Measurements from ENCODE around the gene BAG3.
A peak's percentile ranks its signal among the peaks of the same experiment; 100 is the strongest.
"Not testable (repeated sequence)": the region's sequence is repeated elsewhere in the genome, so short reads cannot be mapped to it uniquely, and the experiment has no call there.

Gene BAG3

DNA sequence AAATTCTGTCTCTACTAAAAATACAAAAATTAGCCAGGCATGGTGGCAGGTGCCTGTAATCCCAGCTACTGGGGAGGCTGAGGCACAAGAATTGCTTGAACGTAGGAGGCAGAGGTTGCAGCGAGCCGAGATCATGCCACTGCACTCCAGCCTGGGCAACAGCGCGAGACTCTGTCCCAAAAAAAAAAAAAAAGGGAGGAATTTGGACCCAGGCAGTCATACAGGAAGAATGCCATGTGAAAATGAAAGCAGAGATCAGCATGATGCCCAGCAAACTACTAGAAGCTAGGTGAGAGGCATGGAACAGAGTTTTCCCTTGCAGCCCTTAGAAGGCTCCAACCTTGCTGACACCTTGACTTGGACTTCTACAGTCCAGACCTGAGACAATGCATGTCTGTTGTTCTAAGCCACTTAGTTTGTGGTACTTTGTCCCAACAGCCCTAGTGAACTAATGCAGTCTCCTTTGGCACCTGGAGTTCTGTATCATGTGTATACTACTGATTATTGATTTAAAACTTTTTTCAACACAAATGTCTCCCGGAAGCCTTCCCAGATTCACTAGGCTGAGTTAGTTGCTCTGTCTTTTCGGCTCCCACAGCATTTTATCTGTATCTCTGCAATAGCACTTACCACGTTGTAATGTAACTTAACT, 10.2 kb upstream of the BAG3 start:
- DNase-seq, result no peak

DNA sequence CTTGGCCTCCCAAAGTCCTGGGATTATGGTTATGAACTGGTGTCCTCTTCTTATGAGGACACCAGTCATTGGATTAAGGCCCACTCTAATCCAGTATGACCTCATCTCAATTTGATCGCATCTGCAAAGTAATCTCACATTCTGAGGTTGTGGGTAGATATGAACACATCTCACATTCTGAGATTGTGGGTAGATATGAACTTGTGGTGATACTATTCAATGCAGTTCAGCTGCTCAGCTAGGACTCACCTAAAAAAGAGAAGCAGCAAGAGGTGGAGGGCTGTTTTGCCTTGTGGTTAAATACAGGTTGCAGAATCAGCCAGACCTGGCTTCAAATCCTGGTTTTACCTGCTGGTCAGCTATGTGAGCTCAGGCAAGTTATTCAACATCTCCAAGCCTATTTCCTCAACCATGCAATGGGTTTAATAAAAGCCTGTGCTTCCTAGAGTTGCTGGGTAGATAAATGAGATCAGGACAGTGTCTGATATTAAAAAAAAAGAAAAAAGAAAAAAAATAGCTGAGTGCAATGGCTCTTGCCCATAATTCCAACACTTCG, 8.5 kb upstream of the BAG3 start:
- no peak for DNase-seq

DNA sequence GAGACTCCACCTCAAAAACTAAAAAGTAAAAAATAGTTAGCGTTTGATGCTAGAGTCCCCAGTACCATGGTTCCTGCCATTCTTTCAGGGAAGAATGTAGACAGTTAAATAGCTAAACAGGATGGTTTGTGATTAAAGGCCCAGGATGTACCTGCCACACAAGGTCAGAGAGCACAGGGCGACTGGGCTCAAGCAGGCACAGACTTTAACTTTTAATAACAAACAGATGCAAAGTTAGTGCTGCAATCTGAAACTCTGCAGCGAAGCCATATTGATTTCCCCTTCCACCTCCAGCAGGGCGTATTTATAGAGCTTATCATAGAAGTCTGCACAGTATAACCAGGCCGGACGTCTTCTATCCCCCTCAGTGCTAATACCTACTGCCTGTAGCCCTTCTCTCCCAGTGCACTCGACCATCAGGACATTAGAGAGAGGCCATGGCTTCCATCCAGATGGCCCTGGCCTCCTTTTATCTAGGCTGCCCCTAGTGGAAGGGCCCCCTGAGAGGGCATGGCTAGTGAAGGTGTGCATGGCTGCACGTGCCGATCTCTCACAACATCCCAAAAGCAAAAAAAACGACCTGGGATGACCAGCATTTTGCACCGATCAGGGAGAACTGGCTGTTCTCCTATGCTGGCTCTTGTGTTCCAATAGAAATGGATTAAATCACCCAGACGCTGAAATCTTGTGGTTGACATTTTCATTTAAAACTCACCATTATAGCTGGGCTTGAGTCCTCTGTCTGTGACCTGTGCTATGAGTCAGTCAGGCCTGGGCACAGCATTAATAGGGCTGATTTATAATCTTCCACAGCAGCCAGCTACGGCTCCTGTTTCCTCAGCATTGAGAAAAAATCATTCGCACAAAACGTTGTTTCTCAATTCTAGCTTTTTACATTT, 7.6 kb upstream of the BAG3 start:
- DNase-seq, result no peak

DNA sequence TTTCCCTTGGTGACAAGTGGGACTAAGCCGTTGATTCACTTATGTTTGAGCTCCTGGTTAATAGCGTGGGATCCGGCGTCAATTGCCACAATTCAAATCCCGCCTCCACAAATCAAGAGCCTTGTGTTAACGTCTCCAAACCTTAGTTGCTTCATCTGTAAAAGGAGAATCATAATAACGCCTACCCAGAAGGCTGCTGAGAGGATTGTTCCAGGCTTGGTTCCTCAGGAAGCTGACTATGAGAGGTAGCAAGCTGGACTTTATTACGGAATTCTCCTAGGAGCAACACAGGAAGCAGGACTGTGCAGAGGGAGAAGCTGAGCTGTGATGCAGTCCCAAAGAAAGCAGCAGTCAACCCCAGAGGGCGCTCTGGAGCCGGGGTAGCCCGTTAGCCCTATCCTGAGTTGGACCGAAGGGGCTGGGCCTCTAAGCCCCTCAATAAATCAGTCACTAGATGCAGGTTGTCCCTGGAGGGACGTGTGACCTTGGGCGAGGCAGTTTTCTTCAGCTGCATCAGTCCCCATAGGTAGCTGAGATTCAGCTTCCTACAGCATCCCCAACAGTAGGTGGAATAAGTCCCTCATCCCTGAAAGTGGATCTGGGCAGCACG, 6.9 kb upstream of the BAG3 start:
- DNase-seq, result no peak

DNA sequence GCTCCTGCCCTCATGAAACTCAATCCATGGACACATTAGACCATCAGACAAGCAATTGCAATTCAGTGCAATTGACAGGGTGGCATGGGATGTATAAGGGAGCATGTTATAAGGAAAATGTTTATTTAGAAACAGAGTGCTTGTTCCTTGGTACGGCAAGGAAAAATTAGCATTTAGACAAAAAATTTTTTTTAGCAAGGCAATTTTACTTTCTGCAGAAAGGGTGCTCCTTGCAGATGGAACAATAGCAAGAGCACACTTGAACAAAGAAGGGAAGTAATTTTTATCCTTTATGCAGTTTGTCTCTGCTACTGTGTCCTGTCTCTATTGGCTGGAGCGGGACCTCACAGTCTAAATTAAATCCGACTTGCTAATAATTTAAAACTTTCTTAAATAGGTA, 6.2 kb upstream of the BAG3 start:
- DNase-seq, result no peak

DNA sequence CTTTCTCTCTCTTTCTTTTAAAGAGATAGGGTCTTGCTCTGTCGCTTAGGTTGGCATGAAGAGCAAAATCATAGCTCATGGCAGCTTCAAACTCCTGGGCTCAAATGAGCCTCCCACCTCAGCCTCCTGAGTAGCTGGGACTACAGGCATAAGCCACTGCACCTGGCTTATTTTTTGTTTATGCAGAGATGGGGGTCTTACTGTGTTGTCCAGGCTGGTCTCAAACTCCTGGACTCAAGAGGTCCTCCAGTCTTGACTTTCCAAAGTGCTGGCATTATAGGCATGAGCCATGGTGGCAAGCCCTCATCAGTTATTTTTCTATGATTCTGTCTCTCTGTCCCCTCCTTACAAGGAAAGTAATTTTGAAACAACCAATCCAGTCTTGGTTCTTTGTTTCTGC, 1.1 kb upstream of the BAG3 start:
- no peak for DNase-seq

DNA sequence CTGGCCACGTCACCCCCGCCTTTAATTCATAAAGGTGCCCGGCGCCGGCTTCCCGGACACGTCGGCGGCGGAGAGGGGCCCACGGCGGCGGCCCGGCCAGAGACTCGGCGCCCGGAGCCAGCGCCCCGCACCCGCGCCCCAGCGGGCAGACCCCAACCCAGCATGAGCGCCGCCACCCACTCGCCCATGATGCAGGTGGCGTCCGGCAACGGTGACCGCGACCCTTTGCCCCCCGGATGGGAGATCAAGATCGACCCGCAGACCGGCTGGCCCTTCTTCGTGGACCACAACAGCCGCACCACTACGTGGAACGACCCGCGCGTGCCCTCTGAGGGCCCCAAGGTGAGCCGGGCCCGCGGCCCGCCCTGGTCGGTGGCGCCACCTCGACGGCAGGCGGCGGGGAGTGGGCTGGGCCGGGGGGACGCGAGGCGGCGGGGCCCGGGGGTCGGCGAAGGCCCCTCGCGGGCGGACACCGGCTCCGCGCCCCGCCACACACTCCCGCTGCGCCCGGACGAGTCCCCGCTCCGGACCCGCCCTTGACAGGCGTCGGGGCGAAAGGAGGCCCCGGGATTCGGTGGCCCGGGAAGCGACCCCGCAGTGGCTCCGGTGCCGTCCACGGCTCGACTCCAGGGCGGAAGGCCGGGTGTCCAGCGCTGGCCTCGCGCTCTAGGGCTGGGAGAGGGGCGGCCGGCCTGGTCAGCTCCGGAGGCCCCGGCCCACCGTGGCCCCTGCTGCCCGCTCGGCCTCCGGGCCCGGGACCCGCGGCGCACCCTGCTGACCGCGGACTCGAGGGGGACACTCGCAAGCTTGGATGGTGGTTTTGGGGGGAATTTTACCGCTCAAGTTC, 557 bp downstream of the BAG3 start:
- DNase-seq, result no peak

DNA sequence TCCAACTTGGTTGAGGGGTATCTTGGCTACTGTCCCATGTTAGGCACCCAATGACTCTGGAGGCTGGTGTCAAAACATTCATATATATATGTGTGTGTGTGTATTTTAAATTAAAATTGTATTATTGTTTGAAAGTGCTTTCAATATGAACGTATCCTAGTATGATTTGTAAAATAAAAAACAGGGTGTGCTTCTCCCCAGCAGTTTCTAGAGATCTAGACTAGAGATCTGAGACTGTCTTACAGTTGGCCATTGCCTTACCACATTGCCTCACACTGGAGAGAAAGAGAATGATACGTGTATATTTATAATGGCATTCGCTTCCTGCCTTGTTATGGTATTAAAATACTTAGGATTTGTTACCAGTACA, 1.2 kb downstream of the BAG3 start:
- DNase-seq, result no peak

DNA sequence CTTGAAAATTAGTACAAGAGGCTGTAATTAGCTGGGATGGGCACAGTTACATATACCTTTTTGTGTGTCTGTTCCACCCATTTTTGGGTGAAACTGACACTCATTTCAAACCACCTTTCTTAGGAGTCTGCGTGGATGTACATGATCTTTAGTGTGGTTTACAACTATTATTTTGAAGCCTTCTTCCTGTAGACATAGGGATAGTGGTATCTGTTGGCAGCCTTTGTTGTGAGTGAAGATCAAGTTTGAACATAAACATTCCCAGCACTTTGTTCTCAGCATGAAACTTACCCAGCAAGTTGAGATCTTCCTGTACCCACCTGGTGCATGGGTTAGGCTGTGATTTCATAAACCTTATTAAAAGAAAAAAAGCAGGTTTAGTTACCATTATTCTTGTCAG, 2.0 kb downstream of the BAG3 start:
- DNase-seq, result no peak

DNA sequence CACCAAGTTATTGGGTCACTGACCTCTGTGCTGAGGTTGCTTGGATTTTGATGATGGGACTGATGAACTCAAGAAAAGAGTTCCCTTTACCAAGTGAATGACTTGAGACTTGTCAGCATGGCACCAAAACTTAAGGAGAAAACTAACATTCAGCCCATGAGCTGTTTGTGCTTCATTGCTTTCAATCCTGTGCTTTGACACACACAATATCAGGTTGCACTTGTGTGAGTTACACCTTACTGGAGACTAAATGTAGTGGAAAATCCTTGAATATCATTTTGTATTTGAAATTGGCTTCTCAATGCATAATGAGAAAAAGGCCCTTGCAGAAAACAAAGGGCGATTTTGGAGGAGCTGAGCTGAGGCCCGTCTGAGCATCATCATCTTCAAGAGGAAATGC, 2.7 kb downstream of the BAG3 start:
- DNase-seq, result no peak

DNA sequence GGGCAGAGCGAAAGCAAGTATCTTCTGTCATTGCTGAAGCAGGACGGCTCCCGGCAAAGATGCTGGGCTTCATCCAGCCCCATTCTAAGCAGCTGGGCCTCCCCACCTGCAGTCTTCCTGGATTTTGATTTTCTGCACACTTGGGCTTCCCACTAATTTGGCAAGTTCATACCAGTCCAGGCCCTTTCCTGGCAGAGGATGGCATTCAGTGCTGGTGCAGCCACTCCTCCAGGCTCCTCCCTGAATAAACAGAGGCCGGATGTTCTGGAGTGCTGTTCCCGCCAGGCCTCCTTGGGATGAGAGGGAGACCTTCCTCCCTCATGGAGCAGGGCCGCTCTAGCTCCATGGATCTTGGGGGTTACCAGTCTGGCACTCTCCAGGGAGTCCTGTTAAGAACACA, 3.4 kb downstream of the BAG3 start:
- DNase-seq, result no peak

DNA sequence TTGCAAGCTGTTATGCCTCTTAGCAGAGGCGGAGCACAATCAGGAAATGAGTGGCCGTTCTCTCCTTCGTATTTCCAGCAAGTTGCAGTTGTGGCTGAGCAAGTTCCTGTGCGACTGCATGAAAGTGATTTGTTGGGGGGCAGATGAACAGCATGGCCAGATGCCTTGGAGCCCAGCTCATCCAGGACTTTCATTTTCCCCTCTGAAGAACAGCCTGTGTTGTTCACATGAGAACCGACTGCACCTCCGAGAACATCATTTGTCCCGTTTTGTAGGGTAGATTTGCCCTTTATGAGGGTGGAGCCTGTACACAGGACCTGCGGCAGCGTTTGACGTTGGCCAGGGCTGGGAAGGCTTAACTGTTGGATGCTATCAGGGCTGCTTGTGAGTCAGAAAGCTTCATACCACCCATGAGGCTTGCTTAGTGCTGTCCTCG, 4.4 kb downstream of the BAG3 start:
- DNase-seq, result peak; percentile 45 to 52

DNA sequence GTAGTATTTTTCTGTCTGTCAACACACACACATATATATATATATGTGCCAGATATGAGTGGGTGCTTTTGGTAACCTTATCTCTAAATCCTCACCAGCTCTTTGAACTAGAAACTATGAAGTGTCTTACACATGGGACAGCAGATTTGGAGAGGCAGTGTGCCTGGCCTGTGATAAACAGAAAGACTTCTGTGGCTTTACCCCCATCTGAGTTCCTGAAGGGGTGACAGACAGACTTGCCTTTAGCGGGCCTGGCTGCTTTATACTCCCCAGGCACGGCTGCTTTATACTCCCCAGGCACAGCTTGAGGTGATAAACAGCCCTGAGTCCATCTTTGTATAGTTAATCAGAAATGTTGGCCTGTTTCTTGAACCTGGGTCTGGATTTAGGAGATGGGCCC, 5.6 kb downstream of the BAG3 start:
- DNase-seq, result no peak

DNA sequence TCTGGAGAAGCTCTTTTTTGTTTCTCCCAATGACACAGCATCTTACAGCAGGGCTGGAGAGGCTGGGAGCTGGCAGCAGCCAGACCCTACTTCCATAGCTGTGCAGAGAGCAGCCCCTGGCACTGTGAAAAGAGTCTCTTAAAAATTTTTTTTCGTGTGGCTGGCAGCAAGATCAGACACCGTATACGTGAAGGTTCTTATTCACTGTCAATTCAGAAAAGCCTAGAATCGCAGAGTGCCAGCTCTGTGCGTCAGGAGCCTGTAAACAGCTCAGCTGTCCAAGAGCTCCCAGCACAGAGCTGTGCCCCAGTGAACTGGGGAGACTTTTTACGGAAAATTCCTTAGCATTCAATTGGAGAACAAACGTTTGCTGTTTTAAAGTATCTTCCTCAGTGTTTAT, 6.5 kb downstream of the BAG3 start:
- DNase-seq, result no peak

DNA sequence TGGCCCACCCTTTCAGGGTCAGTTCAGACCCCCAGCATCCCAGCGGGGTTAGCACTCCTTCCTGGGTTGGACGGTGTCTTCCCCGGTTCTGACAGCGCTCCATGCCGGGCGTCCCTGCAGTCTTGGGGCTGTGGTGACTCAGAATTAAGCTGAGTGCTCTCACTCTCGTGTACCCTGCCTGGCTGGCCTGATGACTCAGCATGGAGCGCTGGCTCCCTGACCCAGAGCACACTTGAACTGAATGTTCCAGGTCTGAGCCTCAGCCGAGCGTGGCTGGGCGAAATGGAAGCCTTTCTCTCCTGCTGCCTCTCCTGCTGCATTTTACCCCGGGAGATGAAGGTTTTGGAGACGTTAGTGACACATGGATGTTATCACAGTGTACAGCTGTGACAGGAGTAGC, 7.1 kb downstream of the BAG3 start:
- no peak for DNase-seq

DNA sequence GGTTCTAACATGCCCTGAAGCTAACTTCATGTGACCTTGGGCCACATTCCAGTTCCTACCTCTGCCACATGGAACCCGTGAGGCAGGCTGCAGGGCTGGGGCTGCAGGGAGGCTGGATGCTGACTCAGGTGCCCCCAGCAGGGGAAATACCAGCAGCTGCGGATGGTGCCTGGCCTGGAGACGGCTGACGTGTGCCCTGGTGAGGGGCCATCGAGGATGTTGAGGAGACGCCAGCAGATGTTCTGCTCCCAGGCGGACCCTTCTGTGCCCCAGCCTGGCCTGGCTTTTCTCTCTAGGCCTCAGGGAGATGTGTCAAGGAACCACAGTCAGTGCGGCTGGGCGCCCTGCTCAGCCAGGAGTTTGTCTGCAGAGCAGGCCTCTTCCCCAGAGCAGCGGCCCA, 8.8 kb downstream of the BAG3 start:
- no peak for DNase-seq

DNA sequence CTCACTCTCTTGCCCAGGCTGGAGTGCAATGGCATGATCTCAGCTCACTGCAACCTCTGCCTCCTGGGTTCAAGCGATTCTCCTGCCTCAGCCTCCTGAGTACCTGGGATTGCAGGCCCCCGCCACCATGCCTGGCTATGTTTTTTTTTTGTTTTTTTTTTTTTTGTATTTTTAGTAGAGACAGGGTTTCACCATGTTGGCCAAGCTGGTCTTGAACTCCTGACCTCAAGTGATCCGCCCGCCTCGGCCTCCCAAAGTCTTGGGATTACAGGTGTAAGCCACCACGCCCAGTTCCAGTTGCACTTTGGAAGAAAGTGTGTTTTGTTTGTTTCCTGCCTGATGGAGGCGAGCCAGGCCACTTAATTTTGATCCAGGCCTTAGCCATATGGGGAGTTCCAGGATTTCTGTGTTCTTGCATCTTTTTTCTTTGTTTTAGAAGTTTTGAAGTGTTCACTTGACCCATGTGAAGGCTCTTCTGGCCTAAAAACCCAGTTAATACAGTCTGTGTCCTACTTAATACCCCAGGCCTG, 11.0 kb downstream of the BAG3 start:
- DNase-seq, result not testable (repeated sequence)

DNA sequence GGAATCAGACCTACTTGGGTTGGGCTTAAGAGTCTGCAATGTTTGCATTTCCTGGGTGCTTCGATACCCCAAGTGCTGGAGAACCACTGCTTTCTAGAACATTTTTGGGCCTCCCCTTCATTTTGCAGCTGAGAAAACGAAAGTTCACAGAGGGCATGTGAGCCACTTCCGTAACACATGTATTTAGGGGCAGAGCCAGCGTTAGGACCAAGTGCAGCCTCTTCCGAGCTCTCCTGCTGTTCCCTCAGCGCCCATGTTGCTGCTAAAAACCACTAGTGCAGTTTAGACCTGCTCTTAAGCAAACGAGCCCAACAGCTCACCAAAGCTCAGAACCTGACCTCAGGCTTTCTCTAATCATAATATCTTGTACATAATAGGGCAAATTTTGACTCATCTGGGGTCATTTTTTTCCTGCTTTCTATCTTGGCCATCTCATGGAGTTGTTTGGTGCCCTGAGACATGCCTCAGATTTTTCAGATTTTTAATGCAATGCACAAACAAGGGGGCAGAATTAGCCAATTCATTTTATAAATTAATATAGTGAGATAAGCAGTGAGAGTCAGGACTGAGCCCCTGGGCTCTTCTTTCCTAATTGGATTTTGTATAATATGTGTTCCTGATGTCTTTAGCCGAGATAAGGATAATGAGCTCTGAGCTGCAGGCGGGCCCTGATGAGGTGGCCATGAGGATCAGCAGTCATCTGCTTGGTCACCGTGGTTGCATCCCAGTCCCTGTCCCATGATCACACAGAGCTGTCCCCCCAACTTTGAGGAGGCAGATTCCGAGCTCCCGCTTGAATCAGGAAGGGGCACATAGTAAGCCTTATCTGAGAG, 12.9 kb downstream of the BAG3 start:
- peak in 1 of 2 donors; percentile 20 for DNase-seq

DNA sequence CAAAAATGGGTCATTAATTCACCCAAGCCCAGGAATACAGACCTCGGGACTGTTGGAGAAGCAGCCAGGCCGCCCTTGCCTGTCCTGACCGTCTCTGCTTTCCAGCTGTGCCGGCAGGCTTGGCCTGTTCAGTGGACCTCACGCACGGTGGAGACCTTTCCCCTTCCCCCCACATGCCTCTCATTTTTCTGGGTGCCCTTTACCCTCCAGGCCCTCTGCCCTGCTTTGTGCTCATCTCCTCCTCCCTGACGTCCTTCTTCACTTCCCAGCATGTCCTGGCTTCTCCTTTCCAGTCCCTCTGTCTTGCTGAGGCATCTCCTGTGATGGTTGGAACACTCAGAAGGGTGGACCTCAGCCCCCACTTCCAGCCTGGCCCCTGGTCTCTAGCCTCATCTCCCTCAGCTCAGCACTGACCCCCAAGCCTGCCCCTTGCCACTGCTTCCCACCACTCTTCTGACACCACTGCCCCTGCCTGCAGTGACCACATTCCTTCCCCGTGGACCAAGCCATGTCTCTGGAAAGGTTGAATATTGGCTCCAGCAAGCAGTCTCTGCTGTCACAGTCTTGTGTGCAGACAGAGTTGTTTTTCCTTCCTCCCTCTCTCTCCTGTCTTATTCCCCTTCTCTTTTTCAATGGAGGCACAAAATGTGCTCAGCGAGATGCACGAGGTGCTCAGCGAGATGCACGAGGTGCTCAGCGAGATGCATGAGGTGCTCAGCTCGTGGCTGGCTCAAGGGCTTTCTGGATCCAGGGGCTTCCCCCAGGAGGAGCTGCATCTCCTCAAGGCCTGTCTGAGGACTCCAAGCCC, 14.9 kb downstream of the BAG3 start:
- DNase-seq, result no peak

DNA sequence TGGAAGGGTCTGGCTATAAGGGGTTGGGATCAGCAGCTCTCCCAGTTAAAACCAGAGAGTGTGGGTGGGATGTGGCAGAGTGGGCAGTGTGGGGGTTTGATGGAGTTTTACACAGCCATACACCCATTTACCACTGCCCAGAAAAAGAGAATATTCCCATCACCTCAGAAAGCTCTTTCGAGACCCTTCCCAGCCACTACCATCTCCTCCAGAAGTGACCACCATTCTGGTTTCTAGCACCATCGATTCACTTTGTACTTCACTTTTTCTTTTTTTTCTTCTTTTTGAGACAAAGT, 15.5 kb downstream of the BAG3 start:
- DNase-seq, result no peak

All from activated CD4-positive, alpha-beta T cell treated with anti-CD3 and anti-CD28 coated beads for 4 hours (primary cell).